Calu3 (cell line): ENCODE measurements around the gene F2. TPM values are rescaled to one million over a fixed set of nuclear protein-coding genes. Genes with fewer than 3 reads are reported as not detected.

ENCODE experiments used
- BruUV-seq: library from RNA; stranded (reverse); fragments of 400-500 nt; replicated peaks from 2 replicates; lab custom pipeline; 2021; lab: Mats Ljungman, UMichigan
- CTCF ChIA-PET: fragments of 300-600 bp; sonication (Branson Sonifier 250); formaldehyde crosslinking; loops from one replicate; lab custom pipeline; 2022; ENCODE audit warnings: antibody characterized with exemption; lab: Charles Lee
- DNase-seq: peaks from one replicate; pipeline ENCODE4 v3.0.0; 2022
- H3K27ac Mint-ChIP-seq: one replicate; pipeline ENCODE4 v1.8.0; 2022; ENCODE audit warnings: mixed read lengths; ENCODE audit not compliant: unreplicated experiment
- H3K27me3 Mint-ChIP-seq: one replicate; pipeline ENCODE4 v1.8.0; 2022; ENCODE audit warnings: mixed read lengths; ENCODE audit not compliant: unreplicated experiment
- H3K36me3 Mint-ChIP-seq: one replicate; pipeline ENCODE4 v1.8.0; 2022; ENCODE audit warnings: mild to moderate bottlenecking, moderate library complexity, mixed read lengths; ENCODE audit not compliant: insufficient read depth, unreplicated experiment
- H3K4me1 Mint-ChIP-seq: one replicate; pipeline ENCODE4 v1.8.0; 2022; ENCODE audit warnings: mild to moderate bottlenecking, low read depth, mixed read lengths; ENCODE audit not compliant: unreplicated experiment
- H3K4me3 Mint-ChIP-seq: one replicate; pipeline ENCODE4 v1.8.0; 2022; ENCODE audit warnings: mild to moderate bottlenecking, low read depth, moderate library complexity, mixed read lengths; ENCODE audit not compliant: unreplicated experiment
- H3K9me3 Mint-ChIP-seq: one replicate; pipeline ENCODE4 v1.8.0; 2022; ENCODE audit warnings: low read depth, mixed read lengths; ENCODE audit not compliant: unreplicated experiment
- CTCF ChIP-seq: fragments of 200-600 bp; IDR thresholded peaks from one replicate; pipeline ENCODE4 v1.8.0; 2022; ENCODE audit warnings: antibody characterized with exemption; ENCODE audit not compliant: unreplicated experiment
- intact Hi-C: fragments of 100-400 bp; cut with micrococcal nuclease; formaldehyde crosslinking; loops from one replicate; pipeline ENCODE4 v1.10.0; 2022; ENCODE audit not compliant: unreplicated experiment
- total RNA-seq: library from RNA; stranded (reverse); gene quantifications from 2 replicates; pipeline ENCODE4 v1.2.3, GENCODE V29; 2022

The F2 gene
- total RNA-seq, 1 experiment from 2014 or later: not detected

GRCh38 chr11:46692450-46692849 is 26.6 kb upstream of the F2 start:
- Mint-ChIP-seq H3K36me3 (peaks cover 19% of the 10 kb centered on the region), H3K4me1 (no peaks in the 10 kb centered on the region), H3K4me3 (no peak overlapping the region), H3K27ac (no peak overlapping the region), H3K27me3 (no peaks in the 10 kb centered on the region), H3K9me3 (no peaks in the 10 kb centered on the region)
- no peak for TF ChIP-seq CTCF
- DNase-seq: no peak
- BruUV-seq: no TSS peak
- intact Hi-C loops: no loop called here
- CTCF ChIA-PET: interaction anchor here (0.6 kb wide), 1 partner anchor 16 kb away, joined by 3 read pairs; no protein-coding TSS in a partner anchor

GRCh38 chr11:46693597-46694012 is 25.4 kb upstream of the F2 start:
- Mint-ChIP-seq H3K4me3 (no peak overlapping the region), H3K9me3 (no peaks in the 10 kb centered on the region), H3K36me3 (peaks cover 12% of the 10 kb centered on the region), H3K4me1 (no peaks in the 10 kb centered on the region), H3K27me3 (no peaks in the 10 kb centered on the region), H3K27ac (no peak overlapping the region)
- DNase-seq: no peak
- TF ChIP-seq CTCF: no peak
- intact Hi-C loops: no loop called here
- CTCF ChIA-PET: interaction anchor here (0.7 to 1.0 kb wide), 2 partner anchors 19 to 247 kb away, joined by 3 to 4 read pairs; no protein-coding TSS in a partner anchor
- BruUV-seq: no TSS peak

- Mint-ChIP-seq H3K4me3 (no peak overlapping the region), H3K9me3 (no peaks in the 10 kb centered on the region), H3K27me3 (no peaks in the 10 kb centered on the region), H3K36me3 (peaks cover 12% of the 10 kb centered on the region), H3K4me1 (no peaks in the 10 kb centered on the region), H3K27ac (no peak overlapping the region)
- intact Hi-C loops: no loop called here
- no peak for TF ChIP-seq CTCF
- DNase-seq: no peak
- no TSS peak for BruUV-seq
- CTCF ChIA-PET: interaction anchor here (1.0 kb wide), 1 partner anchor 19 kb away, joined by 4 read pairs; no protein-coding TSS in a partner anchor
Measured at GRCh38 chr11:46694072-46694471, 24.9 kb upstream of the F2 start.

- no peaks in the 10 kb centered on the region for H3K27me3 Mint-ChIP-seq
- intact Hi-C loops: no loop called here
- CTCF ChIA-PET: no interaction called here
- no TSS peak for BruUV-seq
- H3K27ac Mint-ChIP-seq: no peak overlapping the region
- peaks cover 12% of the 10 kb centered on the region for H3K36me3 Mint-ChIP-seq
- H3K4me3 Mint-ChIP-seq: no peak overlapping the region
- no peak for TF ChIP-seq CTCF
- DNase-seq: no peak
- H3K9me3 Mint-ChIP-seq: no peaks in the 10 kb centered on the region
- no peaks in the 10 kb centered on the region for H3K4me1 Mint-ChIP-seq
Measured at GRCh38 chr11:46694607-46695006, 24.4 kb upstream of the F2 start.
